VCaP (cell line): ENCODE results near the gene TFDP3.

ENCODE experiments used
- H3K27ac ChIP-seq: fragments of 450-650 bp; 2 replicates; pipeline ENCODE4 v1.5.1; 2017
- CTCF ChIP-seq: fragments of 450-650 bp; conservative IDR thresholded peaks from 2 replicates; pipeline ENCODE4 v1.5.1; 2017; ENCODE audit warnings: mild to moderate bottlenecking, moderate library complexity

TFDP3 gene

GRCh38 chrX:133249266-133250058 is 31.3 kb upstream of the TFDP3 start:
- no peak overlapping the region for H3K27ac ChIP-seq
- peak; percentile 55 for TF ChIP-seq CTCF

- H3K27ac ChIP-seq = no peak overlapping the region
- no peak for TF ChIP-seq CTCF
These were observed 30.0 kb upstream of the TFDP3 start for GRCh38 chrX:133248177-133248576.

GRCh38 chrX:133246921-133247320 is 28.8 kb upstream of the TFDP3 start:
- no peak for TF ChIP-seq CTCF
- no peak overlapping the region for H3K27ac ChIP-seq

GRCh38 chrX:133235830-133236229 is 17.7 kb upstream of the TFDP3 start:
- no peak overlapping the region for H3K27ac ChIP-seq
- TF ChIP-seq CTCF = no peak

GRCh38 chrX:133232331-133232730 is 14.2 kb upstream of the TFDP3 start:
- TF ChIP-seq CTCF = no peak
- no peak overlapping the region for H3K27ac ChIP-seq

GRCh38 chrX:133229361-133229760 is 11.2 kb upstream of the TFDP3 start:
- no peak for TF ChIP-seq CTCF
- no peak overlapping the region for H3K27ac ChIP-seq

- H3K27ac ChIP-seq = no peak overlapping the region
- peak; percentile 69 for TF ChIP-seq CTCF
These were observed 2.4 kb downstream of the TFDP3 start for GRCh38 chrX:133215747-133216146.
